Right kidney (tissue), 9 donors: ENCODE results near the gene NSA2.
"Not testable (repeated sequence)": the region's sequence is repeated elsewhere in the genome, so short reads cannot be mapped to it uniquely, and the experiment has no call there.

Experiments
- DNase-seq: peaks from one replicate; pipeline ENCODE4 v3.0.0-alpha.2; 2016
- long read RNA-seq, 8 donors: transcript quantifications; one replicate each; lab custom pipeline, GENCODE V29; 2026

NSA2 gene
- long read RNA-seq, donor 1, full-length matches to known transcripts: 63 of 136 reads
- long read RNA-seq, donor 1, partial matches to known transcripts: 73 of 136 reads
- long read RNA-seq, donor 1, other reads (novel, unspliced or antisense): 0 of 136 reads
- long read RNA-seq, donor 2, full-length matches to known transcripts: 35 of 72 reads
- long read RNA-seq, donor 2, partial matches to known transcripts: 37 of 72 reads
- long read RNA-seq, donor 2, other reads (novel, unspliced or antisense): 0 of 72 reads
- long read RNA-seq, donor 3, full-length matches to known transcripts: 33 of 53 reads
- long read RNA-seq, donor 3, partial matches to known transcripts: 20 of 53 reads
- long read RNA-seq, donor 3, other reads (novel, unspliced or antisense): 0 of 53 reads
- long read RNA-seq, donor 4, full-length matches to known transcripts: 43 of 88 reads
- long read RNA-seq, donor 4, partial matches to known transcripts: 45 of 88 reads
- long read RNA-seq, donor 4, other reads (novel, unspliced or antisense): 0 of 88 reads
- long read RNA-seq, donor 5, full-length matches to known transcripts: 42 of 72 reads
- long read RNA-seq, donor 5, partial matches to known transcripts: 30 of 72 reads
- long read RNA-seq, donor 5, other reads (novel, unspliced or antisense): 0 of 72 reads
- long read RNA-seq, donor 6, full-length matches to known transcripts: 35 of 113 reads
- long read RNA-seq, donor 6, partial matches to known transcripts: 78 of 113 reads
- long read RNA-seq, donor 6, other reads (novel, unspliced or antisense): 0 of 113 reads
- long read RNA-seq, donor 7, full-length matches to known transcripts: 63 of 189 reads
- long read RNA-seq, donor 7, partial matches to known transcripts: 126 of 189 reads
- long read RNA-seq, donor 7, other reads (novel, unspliced or antisense): 0 of 189 reads
- long read RNA-seq, donor 8, full-length matches to known transcripts: 30 of 73 reads
- long read RNA-seq, donor 8, partial matches to known transcripts: 43 of 73 reads
- long read RNA-seq, donor 8, other reads (novel, unspliced or antisense): 0 of 73 reads

DNA sequence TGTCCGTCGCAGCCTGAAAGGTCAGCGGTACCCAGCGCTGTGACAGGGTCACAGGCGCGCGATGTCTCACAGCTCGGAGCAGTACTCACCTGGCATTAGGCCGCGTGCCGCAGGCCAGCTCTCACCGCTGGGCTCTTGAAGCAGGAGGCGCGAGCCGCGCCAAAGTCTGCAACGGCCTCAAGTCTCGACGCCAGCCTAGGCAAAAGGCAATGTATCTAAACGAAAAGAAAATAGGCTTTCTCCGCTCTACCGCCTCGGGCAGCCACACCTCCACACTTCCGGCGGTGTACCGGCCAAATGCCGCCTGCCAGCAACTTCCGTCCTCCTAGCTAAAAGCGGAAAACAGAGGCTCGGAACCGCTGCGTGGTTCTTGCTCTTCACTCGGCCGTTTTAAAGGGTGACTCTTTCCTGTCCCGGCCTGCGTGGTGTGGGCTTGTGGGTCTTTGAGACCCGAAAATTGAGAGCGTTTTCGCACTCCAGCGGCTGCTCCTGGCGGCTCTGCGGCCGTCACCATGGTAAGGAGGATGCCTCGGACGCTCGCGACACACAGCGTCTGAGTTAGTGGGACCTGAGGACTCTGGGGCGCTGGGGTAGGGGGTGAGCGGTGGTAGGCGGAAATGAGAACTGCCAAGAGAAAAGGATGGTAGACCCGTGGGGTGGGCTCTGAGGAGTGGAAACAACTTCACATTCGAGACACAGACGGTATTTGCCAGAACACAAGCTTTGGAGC, at the start of gene NSA2, which contains the start of gene GFM2:
Gene NSA2 (plus strand): TSS at position 401 of the 730 bp plus-strand sequence. CDS start 112 bp downstream, at position 513.
Gene GFM2 (minus strand): TSS at position 269 of the 730 bp plus-strand sequence. CDS start 3,375 bp downstream, outside the sequence.
- DNase-seq: peak; percentile 91

DNA sequence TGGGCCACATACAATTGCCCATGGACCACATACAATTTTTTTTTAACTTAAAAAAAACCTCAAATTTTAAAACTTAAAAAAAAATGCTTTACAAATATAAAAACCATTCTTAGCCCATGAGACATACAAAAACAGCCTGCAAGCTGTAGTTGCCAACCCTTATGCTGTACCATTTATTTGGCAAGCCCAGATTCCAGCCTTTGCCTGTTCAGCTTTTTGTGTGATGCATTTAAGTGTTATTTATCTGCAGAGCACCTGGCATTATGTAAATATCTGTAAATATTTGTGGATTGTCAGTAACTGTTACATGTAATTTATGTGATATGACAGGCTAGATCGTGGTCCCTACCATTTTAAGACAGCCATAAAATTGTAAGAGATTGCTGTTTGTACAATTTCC, 49.5 kb upstream of the NSA2 start:
- no peak for DNase-seq

DNA sequence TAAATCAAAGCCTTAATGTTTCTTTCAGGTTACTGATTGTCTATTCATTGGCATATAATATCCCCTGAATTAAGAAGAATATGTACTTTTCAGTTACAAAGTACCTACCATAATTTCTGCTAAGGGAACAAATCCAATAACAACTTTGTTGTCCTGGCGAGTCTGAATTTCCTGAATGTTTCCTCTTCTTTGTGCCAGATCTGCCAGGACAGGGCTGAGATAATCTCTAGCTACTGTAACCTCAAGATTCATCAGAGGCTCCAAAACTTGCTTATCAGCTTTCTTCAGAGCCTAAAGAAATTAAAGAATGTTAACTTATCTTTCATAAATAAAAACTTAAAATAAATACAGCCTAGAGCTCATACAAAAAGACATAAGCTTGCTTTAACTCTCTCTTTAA, 44.8 kb upstream of the NSA2 start:
- DNase-seq: no peak

DNA sequence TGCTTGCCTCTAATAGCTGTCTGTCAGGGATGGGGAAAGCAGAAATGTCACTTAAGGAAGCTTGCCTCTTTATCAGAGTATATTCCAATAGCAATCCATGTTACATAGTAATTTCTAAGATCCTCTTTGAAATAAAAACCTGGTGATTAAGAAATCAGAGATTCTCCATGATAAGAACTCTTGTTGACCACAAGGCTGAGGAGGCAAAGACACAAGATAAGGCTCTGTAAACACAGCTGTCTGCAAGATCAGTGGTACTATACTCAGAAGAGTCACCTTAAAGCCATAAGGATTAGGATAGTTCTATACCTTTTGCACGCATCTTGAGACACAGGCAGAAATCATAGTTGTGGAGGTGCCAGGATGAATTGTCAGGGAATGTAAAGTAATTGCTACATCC, 41.7 kb upstream of the NSA2 start:
- DNase-seq: no peak

DNA sequence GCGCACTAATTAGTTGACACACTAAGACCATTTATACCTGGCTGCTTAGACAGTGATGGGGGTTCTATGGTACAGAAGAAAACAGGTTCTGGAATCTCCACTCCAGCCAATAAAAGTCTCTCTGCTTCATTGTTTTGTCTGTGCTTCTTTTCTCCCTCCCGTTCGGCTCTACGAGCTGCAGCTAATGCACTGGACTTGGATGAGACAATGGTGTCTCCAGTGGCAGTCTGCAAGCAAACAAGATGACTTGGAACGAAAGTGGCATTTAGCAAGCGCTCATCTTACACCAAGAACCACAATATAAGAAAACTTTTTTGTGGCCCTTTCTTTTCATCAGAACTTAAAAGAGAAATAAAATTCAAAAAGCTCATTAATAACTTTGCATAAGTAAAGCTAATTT, 30.3 kb upstream of the NSA2 start:
- no peak for DNase-seq

DNA sequence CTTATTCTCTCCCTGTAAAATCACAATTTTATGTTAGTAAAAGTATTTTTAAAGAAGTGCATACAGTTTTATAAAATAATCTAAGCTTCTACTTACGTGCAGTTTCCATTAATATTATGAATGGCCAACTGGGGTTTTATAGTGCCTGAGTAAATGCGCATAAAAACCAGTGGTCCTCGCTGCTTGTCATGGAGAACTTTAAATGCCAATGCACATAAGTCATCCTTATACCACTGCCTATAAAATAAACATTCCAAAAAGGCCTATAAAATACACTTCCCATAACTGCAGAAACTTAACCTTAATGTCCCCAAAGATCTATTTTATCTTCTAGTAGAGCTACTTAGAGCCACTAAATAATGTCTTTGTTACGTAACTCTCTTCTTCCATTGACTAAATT, 28.6 kb upstream of the NSA2 start:
- no peak for DNase-seq

DNA sequence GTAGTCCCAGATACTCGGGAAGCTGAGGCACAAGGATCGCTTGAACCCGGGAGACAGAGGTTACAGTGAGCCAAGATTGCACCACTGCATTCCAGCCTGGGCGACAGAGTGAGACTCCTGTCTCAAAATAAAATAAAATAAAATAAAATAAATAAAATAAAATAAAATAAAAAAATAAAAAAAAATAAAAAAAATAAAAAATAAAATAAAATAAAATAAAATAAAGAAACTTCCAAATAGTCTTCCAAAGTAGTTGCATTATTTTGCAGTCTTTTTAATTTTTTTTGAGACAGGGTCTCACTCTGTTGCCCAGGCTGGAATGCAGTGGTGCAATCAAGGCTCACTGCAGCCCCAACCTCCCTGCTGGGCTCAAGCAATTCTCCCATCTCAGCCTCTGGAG, 18.3 kb upstream of the NSA2 start:
- not testable (repeated sequence) for DNase-seq

DNA sequence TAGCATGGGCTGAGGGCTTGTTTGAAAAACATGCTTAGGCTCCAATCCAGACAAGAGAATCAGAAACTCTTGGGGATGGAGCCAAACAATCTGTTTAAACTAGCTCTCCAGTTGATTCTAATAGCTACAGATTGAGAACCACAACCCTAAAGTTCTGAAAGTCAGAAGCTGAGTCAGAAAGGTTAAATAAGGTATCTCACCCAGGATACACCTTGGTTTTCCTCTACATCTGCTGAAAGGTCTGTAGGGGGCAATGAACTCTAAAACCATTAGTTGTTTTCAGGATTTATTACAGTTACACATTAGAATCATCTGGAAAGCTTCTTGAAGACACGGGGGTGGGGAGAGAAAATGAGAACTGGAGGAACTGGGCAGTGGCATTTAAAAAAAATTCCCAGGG, 5.8 kb upstream of the NSA2 start:
- no peak for DNase-seq

DNA sequence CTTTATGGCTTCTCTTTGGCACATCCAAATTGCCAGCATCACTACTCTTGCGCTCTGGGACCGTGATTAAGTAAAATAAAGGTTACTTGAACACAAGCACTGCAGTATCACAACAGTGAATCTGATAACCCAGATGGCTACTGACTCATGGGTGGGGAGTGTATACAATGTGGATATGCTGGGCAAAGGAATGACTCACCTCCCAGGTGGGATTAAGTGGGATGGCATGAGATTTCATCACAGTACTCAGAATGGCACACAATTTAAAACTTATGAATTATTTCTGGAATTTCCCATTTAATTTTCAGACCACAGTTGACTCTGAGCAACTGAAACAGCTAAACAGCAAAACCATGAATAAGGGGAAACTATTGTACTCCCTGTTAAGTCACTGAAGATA, 4.5 kb upstream of the NSA2 start:
- no peak for DNase-seq

DNA sequence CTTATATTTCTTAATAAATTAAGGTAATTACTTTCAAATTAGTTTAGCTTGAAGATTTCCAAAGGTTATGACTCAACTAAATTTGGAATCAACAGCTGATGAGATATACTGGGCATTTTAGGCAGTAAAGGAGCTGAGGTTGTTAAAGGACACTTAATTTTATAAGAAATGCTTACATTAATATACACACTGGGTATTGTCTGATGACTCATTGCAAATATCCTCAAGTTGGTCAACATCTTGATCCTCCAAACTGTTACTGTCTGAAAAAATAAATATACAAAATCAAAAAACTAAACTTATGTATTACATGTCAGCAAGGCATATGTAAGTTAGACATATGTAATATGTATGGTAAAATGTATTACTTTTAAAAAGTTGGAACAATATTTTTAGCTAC, 3.5 kb upstream of the NSA2 start:
- DNase-seq: no peak

DNA sequence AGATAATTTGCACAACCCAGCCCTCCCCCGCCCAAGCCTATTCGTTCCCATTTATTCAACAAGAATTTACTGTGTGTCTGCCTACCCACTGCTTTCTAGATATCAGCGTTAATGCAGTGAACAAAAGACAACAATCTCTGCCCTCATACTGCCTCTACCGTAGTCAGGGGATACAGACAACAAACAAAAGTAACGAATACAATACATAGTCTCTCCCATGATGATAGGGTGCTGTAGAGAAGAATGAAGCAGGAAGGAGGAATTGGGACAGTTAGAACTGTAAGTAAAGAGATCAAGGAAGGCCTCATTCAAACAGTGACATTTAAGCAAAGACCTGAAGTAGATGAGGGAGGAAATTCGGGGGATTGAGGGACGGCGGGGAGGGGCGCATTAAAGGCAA, 1.8 kb upstream of the NSA2 start:
- no peak for DNase-seq

DNA sequence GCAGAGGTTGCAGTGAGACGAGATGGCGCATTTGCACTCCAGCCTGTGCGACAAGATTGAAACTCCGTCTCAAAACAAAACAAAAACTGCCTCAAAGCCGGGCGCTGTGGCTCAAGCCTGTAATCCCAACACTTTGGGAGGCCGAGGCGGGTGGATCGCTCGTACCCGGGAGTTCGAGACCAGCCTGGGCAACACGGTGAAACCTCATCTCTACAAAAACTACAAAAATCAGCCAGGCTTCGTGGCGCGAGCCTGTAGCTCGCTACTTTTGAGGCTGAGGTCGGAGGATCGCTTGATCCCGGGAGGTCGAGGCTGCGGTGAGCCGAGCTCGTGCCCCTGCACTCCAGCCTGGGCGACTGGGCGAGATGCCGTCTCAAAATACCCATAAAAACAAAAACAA, 1.1 kb upstream of the NSA2 start:
- no peak for DNase-seq

DNA sequence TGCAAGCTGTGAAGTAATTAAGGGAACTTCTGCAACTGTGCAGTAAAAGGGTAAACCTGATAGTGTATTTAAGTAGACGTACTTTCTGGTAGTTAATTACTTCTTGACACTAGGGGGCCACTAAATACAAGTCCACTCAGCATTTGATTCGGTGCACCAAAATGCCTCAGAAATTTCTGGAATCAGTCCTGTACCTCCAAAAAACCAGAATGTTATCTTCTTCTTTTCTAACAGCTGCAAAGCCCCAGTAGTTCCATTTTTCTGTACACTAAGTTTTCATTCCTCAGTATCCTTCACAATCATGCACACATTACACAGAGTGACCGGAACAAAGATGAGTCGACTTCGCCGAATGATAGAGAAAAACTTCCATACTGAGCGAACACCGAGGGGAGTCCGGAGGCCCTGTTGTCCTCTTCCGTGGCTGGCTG, 616 bp upstream of the NSA2 start:
- DNase-seq: no peak

DNA sequence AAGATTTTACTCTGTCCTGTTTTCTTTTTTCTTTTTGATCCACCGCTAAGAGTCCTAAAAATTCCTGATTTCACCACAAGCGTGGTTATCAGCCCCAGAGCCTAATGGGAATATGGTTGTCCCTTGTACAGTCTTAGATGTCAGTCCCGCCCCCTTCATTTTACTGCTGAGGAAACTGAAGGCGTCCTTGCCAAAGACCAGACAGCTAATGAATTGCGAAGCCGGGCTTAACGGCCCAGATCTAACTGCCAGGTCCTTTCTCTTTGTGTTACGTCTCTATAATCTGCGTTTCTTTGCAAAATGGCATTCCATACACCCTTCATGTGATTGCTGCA, 497 bp downstream of the NSA2 start:
- DNase-seq: no peak

DNA sequence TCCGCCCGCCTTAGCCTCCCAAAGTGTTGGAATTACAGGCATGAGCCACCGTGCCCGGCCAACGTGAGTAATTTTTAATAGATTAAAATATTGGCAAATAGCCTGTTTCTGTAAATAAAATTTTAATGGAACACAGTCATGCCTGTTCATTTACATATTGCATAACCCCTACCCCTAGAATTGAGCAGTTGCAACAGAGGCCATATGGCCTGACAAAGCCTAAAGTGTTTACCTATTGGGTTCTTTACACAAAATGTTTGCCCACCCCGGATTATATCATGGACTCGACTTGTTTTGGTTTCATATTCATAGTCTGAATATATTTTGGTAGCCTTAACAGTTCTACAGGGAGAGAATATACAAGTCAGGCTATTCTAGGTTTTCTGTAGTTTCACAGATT, 5.3 kb downstream of the NSA2 start:
- no peak for DNase-seq

DNA sequence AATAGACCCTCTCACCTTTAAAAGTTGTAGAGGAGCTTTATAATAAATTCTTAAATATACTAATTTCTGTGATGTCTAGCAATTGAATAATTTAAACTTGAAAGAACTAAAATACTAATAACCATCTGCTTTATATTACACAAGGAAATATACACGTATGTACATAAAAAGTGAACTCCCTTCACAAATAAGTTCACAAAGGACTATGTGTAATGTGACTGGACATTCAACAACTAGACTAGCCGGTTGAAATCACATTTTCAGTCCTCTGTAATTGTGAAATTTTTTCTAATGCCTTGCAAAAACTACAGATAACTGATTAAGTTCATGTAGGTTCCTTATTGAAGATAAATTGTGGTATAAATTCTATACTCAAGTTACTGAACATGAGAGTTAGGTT, 11.6 kb downstream of the NSA2 start:
- DNase-seq: no peak

DNA sequence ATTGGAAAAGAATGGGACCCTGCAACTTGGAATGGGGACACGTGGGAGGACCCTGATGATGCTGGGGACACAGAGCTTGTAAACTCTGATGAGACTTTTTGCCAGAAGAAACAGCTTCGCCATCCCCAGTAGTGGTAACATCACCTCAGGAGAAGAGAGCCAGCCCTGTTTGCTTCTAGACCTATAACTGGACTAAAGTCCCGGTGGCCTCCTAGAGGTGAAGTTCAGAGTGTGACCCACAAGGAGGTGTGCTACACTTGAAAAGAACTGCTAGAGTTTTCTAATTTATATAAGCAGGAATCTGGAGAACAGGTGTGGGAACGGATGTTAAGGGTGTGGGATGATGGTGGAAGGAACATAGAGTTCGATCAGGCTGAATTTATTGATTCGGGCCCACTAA, 19.8 kb downstream of the NSA2 start:
- DNase-seq: no peak

DNA sequence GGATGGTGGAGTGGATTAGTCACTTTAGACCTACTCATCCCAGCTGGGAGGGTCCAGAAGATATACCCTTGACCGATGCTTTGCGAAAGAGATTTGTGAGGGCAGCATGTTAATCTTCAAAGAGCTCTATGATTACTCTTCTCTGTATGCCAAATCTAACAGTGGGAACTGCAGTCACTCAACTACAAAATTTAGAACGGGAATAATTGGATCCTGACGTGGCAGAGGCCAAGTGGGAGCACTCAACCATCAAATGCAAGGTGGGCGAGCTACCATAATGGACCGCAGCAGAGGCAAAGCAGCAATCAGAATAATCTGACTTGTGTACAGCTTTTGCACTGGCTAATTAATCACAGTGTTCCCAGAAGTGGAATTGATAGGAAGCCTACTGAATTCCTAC, 20.4 kb downstream of the NSA2 start:
- no peak for DNase-seq

DNA sequence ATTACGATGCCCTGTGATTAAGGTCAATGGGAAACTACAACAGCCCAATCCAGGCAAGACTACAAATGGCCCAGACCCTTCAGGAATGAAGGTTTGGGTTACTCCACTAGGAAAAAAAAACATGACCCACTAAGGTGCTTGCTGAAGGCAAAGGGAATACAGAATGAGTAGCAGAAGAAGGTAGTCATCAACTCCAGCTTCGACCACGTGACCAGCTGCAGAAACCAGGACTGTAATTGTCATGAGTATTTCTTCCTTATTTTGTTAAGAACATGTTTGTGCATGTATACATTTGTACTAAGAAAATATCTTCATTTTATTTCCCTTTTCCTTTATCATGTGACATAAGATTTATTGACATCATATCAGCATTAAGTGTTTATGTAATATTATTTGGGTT, 24.6 kb downstream of the NSA2 start:
- DNase-seq: not testable (repeated sequence)

DNA sequence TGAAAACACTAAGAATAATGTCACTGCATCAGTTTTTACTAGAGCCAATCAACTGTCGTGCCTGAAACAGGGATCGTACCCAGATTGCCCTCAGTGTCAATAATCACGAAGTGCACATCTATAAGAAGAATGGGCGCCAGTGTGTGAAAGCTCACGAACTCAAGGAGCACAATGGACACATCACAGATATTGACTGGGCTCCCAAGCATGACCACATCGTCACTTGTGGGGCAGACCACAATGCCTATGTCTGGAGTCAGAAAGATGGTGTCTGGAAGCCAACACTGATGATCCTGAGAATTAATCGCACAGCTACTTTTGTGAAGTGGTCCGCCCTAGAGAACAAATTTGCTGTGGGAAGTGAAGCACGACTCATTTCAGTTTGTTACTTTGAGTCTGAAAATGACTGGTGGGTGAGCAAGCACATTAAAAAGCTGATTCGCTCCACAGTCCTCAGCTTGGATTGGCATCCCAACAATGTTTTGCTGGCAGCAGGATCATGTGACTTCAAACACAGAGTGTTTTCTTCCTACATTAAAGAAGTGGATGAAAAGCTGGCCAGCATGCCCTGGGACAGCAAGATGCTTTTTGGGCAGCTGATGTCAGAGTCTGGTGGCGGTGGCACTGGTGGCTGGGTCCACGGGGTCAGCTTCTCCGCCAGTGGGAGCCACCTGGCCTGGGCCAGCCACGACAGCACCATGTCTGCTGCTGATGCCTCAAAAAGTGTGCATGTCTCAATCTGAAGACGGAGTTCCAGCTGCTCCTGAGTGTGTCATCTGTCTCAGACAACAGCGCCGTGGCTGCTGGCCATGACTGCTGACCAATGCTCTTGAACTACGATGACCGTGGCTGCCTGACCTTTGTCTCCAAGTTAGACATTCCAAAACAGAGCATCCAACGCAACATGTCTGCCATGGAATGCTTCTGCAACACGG, 32.2 kb downstream of the NSA2 start:
- no peak for DNase-seq

DNA sequence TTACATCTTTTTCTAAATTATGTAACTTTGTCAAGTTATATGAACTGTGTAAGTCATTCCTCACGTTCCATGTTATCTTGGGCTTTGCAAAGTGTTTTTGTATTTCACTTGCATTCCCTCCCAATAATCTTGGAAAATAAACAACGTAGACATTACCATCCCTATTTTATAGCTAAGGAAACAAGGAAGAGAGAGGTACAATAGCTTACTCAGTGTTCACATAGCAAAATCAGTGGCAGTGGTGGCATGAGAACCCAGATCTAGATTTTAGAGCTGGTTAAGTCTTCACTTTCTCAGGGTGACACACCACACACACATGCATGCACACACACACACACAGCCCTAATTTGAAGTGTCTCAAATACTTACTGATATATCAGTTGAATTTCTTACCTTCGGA, 34.1 kb downstream of the NSA2 start:
- no peak for DNase-seq
